Measurements from ENCODE around the gene TMEM14A.
"Not testable (repeated sequence)": the region's sequence is repeated elsewhere in the genome, so short reads cannot be mapped to it uniquely, and the experiment has no call there.

Gene TMEM14A

GRCh38 chr6:52666523-52666922, 4.4 kb upstream of the TMEM14A start:
- H3K9me3 ChIP-seq (ENCODE audit: control insufficient read depth, low read length) = no peaks in the 10 kb centered on the region
- WGBS, 2 experiments = 95 to 97% methylated on average over 2 of the region's 2 CpGs
- H3K27ac ChIP-seq (ENCODE audit: insufficient read depth, low read depth, low read length, poor library complexity, severe bottlenecking) = no peak overlapping the region
- H3K36me3 ChIP-seq (ENCODE audit: control insufficient read depth, insufficient read depth, low read length) = peaks cover 12% of the 10 kb centered on the region
- no peak overlapping the region for H3K4me3 ChIP-seq (ENCODE audit: insufficient read depth, low read depth, low read length)
- peaks cover under 1% of the 10 kb centered on the region for H3K27me3 ChIP-seq (ENCODE audit: control insufficient read depth, insufficient read depth, low read length, poor library complexity, severe bottlenecking)
- peaks cover 21% of the 10 kb centered on the region for H3K4me1 ChIP-seq (ENCODE audit: control insufficient read depth, insufficient read depth, low read length)

- peaks cover 22% of the 10 kb centered on the region for H3K4me1 ChIP-seq (ENCODE audit: control insufficient read depth, insufficient read depth, low read length)
- H3K36me3 ChIP-seq (ENCODE audit: control insufficient read depth, insufficient read depth, low read length) = peaks cover 12% of the 10 kb centered on the region
- H3K27ac ChIP-seq (ENCODE audit: insufficient read depth, low read depth, low read length, poor library complexity, severe bottlenecking) = no peak overlapping the region
- no peaks in the 10 kb centered on the region for H3K9me3 ChIP-seq (ENCODE audit: control insufficient read depth, low read length)
- no peak overlapping the region for H3K4me3 ChIP-seq (ENCODE audit: insufficient read depth, low read depth, low read length)
- H3K27me3 ChIP-seq (ENCODE audit: control insufficient read depth, insufficient read depth, low read length, poor library complexity, severe bottlenecking) = peaks cover 7% of the 10 kb centered on the region
- 97 to 100% methylated on average over 1 of the region's 1 CpG for WGBS, 2 experiments
Observed at GRCh38 chr6:52667572-52667971, 3.3 kb upstream of the TMEM14A start.

- peaks cover 7% of the 10 kb centered on the region for H3K27me3 ChIP-seq (ENCODE audit: control insufficient read depth, insufficient read depth, low read length, poor library complexity, severe bottlenecking)
- peak overlapping the region; percentile 58 for H3K4me3 ChIP-seq (ENCODE audit: insufficient read depth, low read depth, low read length)
- peaks cover 9% of the 10 kb centered on the region for H3K36me3 ChIP-seq (ENCODE audit: control insufficient read depth, insufficient read depth, low read length)
- no peaks in the 10 kb centered on the region for H3K9me3 ChIP-seq (ENCODE audit: control insufficient read depth, low read length)
- H3K4me1 ChIP-seq (ENCODE audit: control insufficient read depth, insufficient read depth, low read length) = peaks cover 10% of the 10 kb centered on the region
- WGBS, 2 experiments = 85 to 89% methylated on average over 9 of the region's 9 CpGs
- no peak overlapping the region for H3K27ac ChIP-seq (ENCODE audit: insufficient read depth, low read depth, low read length, poor library complexity, severe bottlenecking)
Observed at GRCh38 chr6:52671676-52672075, 763 bp downstream of the TMEM14A start.

GRCh38 chr6:52672412-52673025, 1.6 kb downstream of the TMEM14A start:
- Histone ChIP-seq H3K27me3 (ENCODE audit: control insufficient read depth, insufficient read depth, low read length, poor library complexity, severe bottlenecking) (peaks cover 7% of the 10 kb centered on the region), H3K4me3 (ENCODE audit: insufficient read depth, low read depth, low read length) (no peak overlapping the region), H3K4me1 (ENCODE audit: control insufficient read depth, insufficient read depth, low read length) (peaks cover 10% of the 10 kb centered on the region), H3K36me3 (ENCODE audit: control insufficient read depth, insufficient read depth, low read length) (peaks cover under 1% of the 10 kb centered on the region), H3K9me3 (ENCODE audit: control insufficient read depth, low read length) (no peaks in the 10 kb centered on the region), H3K27ac (ENCODE audit: insufficient read depth, low read depth, low read length, poor library complexity, severe bottlenecking) (no peak overlapping the region)
- 93 to 94% methylated on average over 9 of the region's 9 CpGs for WGBS, 2 experiments

- Histone ChIP-seq H3K4me3 (ENCODE audit: insufficient read depth, low read depth, low read length) (no peak overlapping the region), H3K9me3 (ENCODE audit: control insufficient read depth, low read length) (no peaks in the 10 kb centered on the region), H3K36me3 (ENCODE audit: control insufficient read depth, insufficient read depth, low read length) (no peaks in the 10 kb centered on the region), H3K27ac (ENCODE audit: insufficient read depth, low read depth, low read length, poor library complexity, severe bottlenecking) (no peak overlapping the region), H3K4me1 (ENCODE audit: control insufficient read depth, insufficient read depth, low read length) (peaks cover 10% of the 10 kb centered on the region), H3K27me3 (ENCODE audit: control insufficient read depth, insufficient read depth, low read length, poor library complexity, severe bottlenecking) (peaks cover 7% of the 10 kb centered on the region)
- WGBS, 2 experiments = 75 to 78% methylated on average over 7 of the region's 7 CpGs
Observed at GRCh38 chr6:52674666-52675065, 3.8 kb downstream of the TMEM14A start.

GRCh38 chr6:52675372-52675771, 4.5 kb downstream of the TMEM14A start:
- H3K4me3 ChIP-seq (ENCODE audit: insufficient read depth, low read depth, low read length) = no peak overlapping the region
- WGBS, 2 experiments = 45 to 63% methylated on average over 1 of the region's 1 CpG
- H3K36me3 ChIP-seq (ENCODE audit: control insufficient read depth, insufficient read depth, low read length) = no peaks in the 10 kb centered on the region
- H3K9me3 ChIP-seq (ENCODE audit: control insufficient read depth, low read length) = no peaks in the 10 kb centered on the region
- peaks cover 7% of the 10 kb centered on the region for H3K27me3 ChIP-seq (ENCODE audit: control insufficient read depth, insufficient read depth, low read length, poor library complexity, severe bottlenecking)
- H3K4me1 ChIP-seq (ENCODE audit: control insufficient read depth, insufficient read depth, low read length) = peaks cover 10% of the 10 kb centered on the region
- H3K27ac ChIP-seq (ENCODE audit: insufficient read depth, low read depth, low read length, poor library complexity, severe bottlenecking) = no peak overlapping the region

GRCh38 chr6:52676631-52677030, 5.7 kb downstream of the TMEM14A start:
- 83 to 86% methylated on average over 8 of the region's 8 CpGs for WGBS, 2 experiments
- not testable (repeated sequence) for H3K9me3 ChIP-seq (ENCODE audit: control insufficient read depth, low read length); H3K27ac ChIP-seq (ENCODE audit: insufficient read depth, low read depth, low read length, poor library complexity, severe bottlenecking); H3K36me3 ChIP-seq (ENCODE audit: control insufficient read depth, insufficient read depth, low read length); H3K27me3 ChIP-seq (ENCODE audit: control insufficient read depth, insufficient read depth, low read length, poor library complexity, severe bottlenecking); H3K4me1 ChIP-seq (ENCODE audit: control insufficient read depth, insufficient read depth, low read length); H3K4me3 ChIP-seq (ENCODE audit: insufficient read depth, low read depth, low read length)

GRCh38 chr6:52681416-52681815, 10.5 kb downstream of the TMEM14A start:
- Histone ChIP-seq H3K4me3 (ENCODE audit: insufficient read depth, low read depth, low read length) (no peak overlapping the region), H3K4me1 (ENCODE audit: control insufficient read depth, insufficient read depth, low read length) (no peaks in the 10 kb centered on the region), H3K27me3 (ENCODE audit: control insufficient read depth, insufficient read depth, low read length, poor library complexity, severe bottlenecking) (no peaks in the 10 kb centered on the region), H3K9me3 (ENCODE audit: control insufficient read depth, low read length) (no peaks in the 10 kb centered on the region), H3K27ac (ENCODE audit: insufficient read depth, low read depth, low read length, poor library complexity, severe bottlenecking) (no peak overlapping the region), H3K36me3 (ENCODE audit: control insufficient read depth, insufficient read depth, low read length) (no peaks in the 10 kb centered on the region)

- H3K27me3 ChIP-seq (ENCODE audit: control insufficient read depth, insufficient read depth, low read length, poor library complexity, severe bottlenecking) = no peaks in the 10 kb centered on the region
- no peak overlapping the region for H3K4me3 ChIP-seq (ENCODE audit: insufficient read depth, low read depth, low read length)
- no peaks in the 10 kb centered on the region for H3K4me1 ChIP-seq (ENCODE audit: control insufficient read depth, insufficient read depth, low read length)
- no peaks in the 10 kb centered on the region for H3K9me3 ChIP-seq (ENCODE audit: control insufficient read depth, low read length)
- H3K27ac ChIP-seq (ENCODE audit: insufficient read depth, low read depth, low read length, poor library complexity, severe bottlenecking) = no peak overlapping the region
- no peaks in the 10 kb centered on the region for H3K36me3 ChIP-seq (ENCODE audit: control insufficient read depth, insufficient read depth, low read length)
- WGBS, 2 experiments = 94 to 96% methylated on average over 5 of the region's 6 CpGs
Observed at GRCh38 chr6:52686878-52687699, 16.2 kb downstream of the TMEM14A start.

GRCh38 chr6:52689857-52690256, 18.9 kb downstream of the TMEM14A start:
- H3K4me1 ChIP-seq (ENCODE audit: control insufficient read depth, insufficient read depth, low read length) = no peaks in the 10 kb centered on the region
- WGBS, 2 experiments = 92 to 100% methylated on average over 2 of the region's 3 CpGs
- no peaks in the 10 kb centered on the region for H3K36me3 ChIP-seq (ENCODE audit: control insufficient read depth, insufficient read depth, low read length)
- H3K27ac ChIP-seq (ENCODE audit: insufficient read depth, low read depth, low read length, poor library complexity, severe bottlenecking) = no peak overlapping the region
- no peak overlapping the region for H3K4me3 ChIP-seq (ENCODE audit: insufficient read depth, low read depth, low read length)
- H3K27me3 ChIP-seq (ENCODE audit: control insufficient read depth, insufficient read depth, low read length, poor library complexity, severe bottlenecking) = no peaks in the 10 kb centered on the region
- H3K9me3 ChIP-seq (ENCODE audit: control insufficient read depth, low read length) = no peaks in the 10 kb centered on the region
